AG10803 (cell line): ENCODE data around the gene CACNA1S.

Experiments used
- DNase-seq: peaks from one replicate; pipeline ENCODE4 v3.0.0; 2010; ENCODE audit warnings: low read depth
- H3K4me3 ChIP-seq: 2 replicates; pipeline ENCODE4 v1.5.1; 2011; ENCODE audit warnings: mild to moderate bottlenecking, low read length, control low read depth
- TF ChIP-seq, protein P1 (sequence below): conservative IDR thresholded peaks from 2 replicates; pipeline ENCODE4 v1.5.1; 2011; ENCODE audit warnings: mild to moderate bottlenecking, low read length, control low read depth, inconsistent platforms

CACNA1S gene

DNA sequence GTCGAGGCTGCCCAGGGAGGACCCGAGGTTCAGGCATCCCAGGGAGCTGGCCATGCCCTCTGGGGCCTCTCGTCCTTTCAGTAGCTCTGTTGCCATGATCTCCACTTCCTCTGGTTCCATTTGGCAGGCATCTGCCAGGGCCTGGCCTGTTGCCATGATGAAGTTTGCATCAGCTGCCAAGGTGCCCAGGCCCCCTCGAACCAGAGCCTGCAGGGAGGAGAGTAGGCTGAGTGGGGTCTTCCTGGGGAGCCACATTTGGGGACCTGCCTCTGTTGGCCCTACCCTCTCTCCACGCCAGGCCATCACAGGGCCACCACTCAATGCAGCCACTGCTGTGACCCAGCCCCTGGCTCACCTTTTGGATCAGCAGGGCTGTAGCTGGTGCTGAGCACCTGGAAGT is 72.3 kb downstream of the CACNA1S start:
- TF ChIP-seq, protein P1, sequence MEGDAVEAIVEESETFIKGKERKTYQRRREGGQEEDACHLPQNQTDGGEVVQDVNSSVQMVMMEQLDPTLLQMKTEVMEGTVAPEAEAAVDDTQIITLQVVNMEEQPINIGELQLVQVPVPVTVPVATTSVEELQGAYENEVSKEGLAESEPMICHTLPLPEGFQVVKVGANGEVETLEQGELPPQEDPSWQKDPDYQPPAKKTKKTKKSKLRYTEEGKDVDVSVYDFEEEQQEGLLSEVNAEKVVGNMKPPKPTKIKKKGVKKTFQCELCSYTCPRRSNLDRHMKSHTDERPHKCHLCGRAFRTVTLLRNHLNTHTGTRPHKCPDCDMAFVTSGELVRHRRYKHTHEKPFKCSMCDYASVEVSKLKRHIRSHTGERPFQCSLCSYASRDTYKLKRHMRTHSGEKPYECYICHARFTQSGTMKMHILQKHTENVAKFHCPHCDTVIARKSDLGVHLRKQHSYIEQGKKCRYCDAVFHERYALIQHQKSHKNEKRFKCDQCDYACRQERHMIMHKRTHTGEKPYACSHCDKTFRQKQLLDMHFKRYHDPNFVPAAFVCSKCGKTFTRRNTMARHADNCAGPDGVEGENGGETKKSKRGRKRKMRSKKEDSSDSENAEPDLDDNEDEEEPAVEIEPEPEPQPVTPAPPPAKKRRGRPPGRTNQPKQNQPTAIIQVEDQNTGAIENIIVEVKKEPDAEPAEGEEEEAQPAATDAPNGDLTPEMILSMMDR, result no peak
- no peak overlapping the region for H3K4me3 ChIP-seq
- no peak for DNase-seq

DNA sequence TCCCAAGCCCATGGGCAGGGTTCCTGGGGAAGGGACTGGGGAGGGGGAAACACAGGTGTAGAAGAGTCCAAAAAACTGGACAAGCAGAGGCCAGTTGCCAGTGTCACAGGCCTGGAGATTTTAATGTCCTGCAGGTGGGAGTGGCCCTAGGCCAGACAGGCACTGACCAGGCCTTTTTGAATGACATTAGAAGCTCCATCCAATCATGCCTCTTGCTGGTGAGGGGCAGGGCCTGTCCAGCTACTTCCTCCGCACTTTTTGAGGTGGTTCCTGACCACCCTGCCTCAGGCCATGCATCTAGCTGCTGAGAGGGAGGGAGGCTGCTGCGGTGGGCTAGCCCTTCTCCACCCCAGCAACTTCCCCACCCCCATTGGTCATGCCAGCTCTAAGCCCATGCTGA is 72.8 kb downstream of the CACNA1S start:
- TF ChIP-seq, protein P1, result no peak
- no peak for DNase-seq

DNA sequence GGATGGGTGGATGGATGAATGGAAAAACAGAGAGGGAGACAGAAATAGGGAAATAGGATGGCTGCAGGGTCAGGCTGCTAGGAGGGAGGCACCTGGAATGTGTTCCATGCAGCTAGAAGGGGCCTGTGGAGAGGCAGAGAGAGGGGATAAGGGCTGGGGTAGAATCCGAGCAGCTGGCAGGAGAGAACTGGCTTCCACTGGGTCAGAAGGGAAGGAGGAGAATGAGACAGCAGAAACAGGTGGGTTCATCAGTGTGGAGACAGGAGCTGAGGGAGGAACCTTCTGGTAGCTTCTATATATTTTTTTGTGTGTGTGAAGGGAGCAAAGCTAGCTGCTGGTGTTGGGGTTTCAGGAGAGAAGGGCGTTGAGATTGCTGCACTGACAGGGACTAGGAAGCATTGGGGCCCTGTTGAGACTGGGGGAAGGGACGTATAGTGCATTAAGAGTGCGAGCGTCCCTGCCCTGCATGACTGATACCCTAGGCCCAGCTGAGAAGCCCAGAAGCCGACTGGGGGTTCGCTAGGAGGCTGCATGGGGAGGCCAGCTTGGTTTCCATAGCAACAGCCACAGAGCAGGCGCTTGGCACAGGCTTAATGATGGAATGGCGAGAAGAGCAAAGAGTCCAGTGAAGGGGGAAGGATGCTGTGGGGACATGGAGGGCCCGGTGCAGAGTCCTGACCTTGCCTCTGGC is 73.9 kb downstream of the CACNA1S start:
- DNase-seq, result no peak
- H3K4me3 ChIP-seq, result no peak overlapping the region
- TF ChIP-seq, protein P1, result no peak

More for the DNA sequence above, 72.8 kb downstream of the CACNA1S start:
- H3K4me3 ChIP-seq, result no peak overlapping the region

DNA sequence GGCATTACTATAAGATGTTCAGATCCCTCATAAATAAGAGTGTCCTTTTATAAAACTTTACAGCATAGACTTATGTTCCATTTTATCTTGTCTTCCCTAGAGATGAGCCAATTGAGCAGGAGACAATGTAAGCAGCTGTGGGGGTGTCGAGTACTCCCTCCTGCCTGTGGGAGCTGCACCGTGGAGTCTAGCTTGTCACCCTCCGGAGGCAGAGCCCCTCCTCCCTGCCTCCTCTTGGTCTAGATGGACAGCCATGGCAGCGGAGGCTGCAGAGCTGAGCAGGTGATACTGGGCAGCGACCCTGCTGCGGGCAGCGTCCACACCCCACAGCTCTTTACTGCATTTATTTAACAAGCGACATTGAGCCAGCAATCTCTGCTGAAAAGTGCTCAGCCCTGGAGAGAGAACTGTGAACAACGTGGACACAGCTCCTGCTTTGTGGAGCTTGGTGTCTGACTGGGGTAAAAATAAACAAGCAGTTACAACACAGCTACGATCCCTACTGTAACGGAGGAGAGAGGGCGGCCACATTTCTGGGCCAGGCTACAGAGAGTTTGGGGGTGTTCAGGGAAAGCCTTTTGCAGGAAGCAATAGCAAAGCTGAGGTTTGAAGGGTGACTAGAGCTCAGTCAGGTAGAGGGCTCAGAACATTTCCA is 75.9 kb downstream of the CACNA1S start:
- no peak for DNase-seq
- TF ChIP-seq, protein P1, result no peak
- H3K4me3 ChIP-seq, result no peak overlapping the region

DNA sequence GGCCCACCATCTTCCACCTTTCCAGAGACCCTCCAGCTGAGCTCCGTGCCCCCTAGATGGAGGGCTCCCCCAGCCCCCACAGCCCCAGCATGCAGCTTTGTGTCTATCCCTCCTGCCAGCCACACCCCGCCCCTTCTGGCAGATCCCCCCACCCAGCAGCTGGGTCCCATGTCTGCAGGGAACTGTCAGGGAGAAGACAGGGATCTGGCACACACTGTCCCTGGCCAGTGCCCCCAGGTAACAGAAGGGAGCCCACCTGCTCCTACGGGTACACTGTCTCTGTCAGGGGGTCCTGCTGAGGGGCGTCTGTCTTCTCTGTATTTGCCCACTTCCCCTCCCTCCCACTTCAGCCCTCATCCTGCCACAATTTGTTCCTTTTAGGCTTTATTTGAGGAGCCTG is 77.6 kb downstream of the CACNA1S start:
- H3K4me3 ChIP-seq, result no peak overlapping the region
- DNase-seq, result no peak
- TF ChIP-seq, protein P1, result no peak

DNA sequence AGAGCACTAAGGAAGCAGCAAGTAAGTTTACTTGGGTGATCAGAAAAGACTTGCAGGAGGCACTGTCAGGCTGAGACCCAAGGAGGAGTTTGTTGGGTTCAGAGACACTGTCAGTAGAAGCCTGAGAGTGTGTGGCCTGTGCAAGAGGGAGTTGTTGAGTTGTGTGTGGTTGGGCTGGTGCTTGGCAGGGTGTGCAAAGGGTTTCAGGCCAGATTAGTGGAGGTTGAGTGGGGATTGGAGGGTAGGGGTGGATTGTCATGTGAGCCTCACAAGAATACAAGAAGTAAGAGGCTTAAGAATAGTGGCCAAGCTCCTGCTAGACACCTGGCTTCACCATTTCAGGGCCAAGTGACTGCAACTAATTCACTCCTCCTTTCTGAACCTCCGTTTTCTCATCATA is 79.8 kb downstream of the CACNA1S start:
- TF ChIP-seq, protein P1, result no peak

DNA sequence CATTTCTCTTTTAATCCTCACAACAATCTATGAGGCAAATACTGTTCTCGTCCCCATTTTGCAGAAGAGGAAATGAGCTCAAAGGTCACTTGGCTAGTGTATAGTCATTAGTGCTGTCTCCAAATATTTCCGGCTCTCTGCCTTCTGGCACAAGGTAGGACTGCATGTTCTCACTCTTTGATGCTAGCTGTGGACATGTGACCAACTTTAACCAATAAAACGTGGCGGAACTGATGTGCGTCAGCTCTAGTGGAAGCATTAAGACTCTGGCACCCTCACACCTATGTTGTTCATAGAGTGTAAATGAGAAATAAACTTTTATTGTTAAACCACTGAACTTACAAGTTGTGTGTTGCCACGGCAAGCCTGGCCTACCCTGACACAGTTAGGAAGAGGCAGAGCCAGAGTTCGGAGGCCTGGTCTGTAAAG is 83.8 kb downstream of the CACNA1S start:
- TF ChIP-seq, protein P1, result no peak
- no peak overlapping the region for H3K4me3 ChIP-seq
- no peak for DNase-seq

More for the DNA sequence above, 79.8 kb downstream of the CACNA1S start:
- no peak overlapping the region for H3K4me3 ChIP-seq
- no peak for DNase-seq
